Fibroblast of villous mesenchyme (primary cell): ENCODE measurements around the gene HAGHL. TPM values are rescaled to one million over a fixed set of nuclear protein-coding genes. Genes with fewer than 3 reads are reported as not detected.
A peak's percentile ranks its signal among the peaks of the same experiment; 100 is the strongest.

Source experiments
- DNase-seq: peaks from one replicate; pipeline ENCODE4 v3.0.0-alpha.2; 2010; ENCODE audit warnings: low read depth
- H3K4me3 ChIP-seq: 2 replicates; pipeline ENCODE4 v1.5.1; 2011; ENCODE audit warnings: low read depth, mild to moderate bottlenecking, low read length
- total RNA-seq: library from RNA; depleted of rRNA; stranded (reverse); fragments of >200 nt; gene quantifications from 2 replicates; pipeline ENCODE4 v1.2.3, GENCODE V29; 2012
- TF ChIP-seq, protein P1 (sequence below): IDR thresholded peaks from 2 replicates; pipeline ENCODE4 v1.5.1; 2012; ENCODE audit warnings: low read depth, mild to moderate bottlenecking, low read length; ENCODE audit not compliant: insufficient read depth

Gene HAGHL
- total RNA-seq, 1 donor = 14.7 TPM

DNA sequence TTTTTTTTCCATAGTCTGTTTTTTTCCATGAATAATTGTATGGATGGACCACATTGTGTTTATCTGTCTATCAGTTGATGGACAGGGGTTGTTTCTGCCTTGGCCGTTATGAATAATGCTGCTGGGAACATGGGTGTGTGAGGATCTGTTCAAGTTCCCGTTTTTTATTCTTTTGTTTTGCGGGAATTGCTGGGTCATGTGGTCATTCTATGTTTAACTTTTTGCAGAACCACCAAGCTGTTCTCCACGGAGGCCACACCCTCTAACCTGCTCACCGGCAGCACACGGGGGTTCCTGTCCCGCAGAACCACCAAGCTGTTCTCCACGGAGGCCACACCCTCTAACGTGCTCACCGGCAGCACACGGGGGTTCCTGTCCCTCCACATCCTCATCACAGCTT, 27.8 kb downstream of the HAGHL start:
- DNase-seq = no peak
- no peak overlapping the region for H3K4me3 ChIP-seq
- TF ChIP-seq, protein P1, sequence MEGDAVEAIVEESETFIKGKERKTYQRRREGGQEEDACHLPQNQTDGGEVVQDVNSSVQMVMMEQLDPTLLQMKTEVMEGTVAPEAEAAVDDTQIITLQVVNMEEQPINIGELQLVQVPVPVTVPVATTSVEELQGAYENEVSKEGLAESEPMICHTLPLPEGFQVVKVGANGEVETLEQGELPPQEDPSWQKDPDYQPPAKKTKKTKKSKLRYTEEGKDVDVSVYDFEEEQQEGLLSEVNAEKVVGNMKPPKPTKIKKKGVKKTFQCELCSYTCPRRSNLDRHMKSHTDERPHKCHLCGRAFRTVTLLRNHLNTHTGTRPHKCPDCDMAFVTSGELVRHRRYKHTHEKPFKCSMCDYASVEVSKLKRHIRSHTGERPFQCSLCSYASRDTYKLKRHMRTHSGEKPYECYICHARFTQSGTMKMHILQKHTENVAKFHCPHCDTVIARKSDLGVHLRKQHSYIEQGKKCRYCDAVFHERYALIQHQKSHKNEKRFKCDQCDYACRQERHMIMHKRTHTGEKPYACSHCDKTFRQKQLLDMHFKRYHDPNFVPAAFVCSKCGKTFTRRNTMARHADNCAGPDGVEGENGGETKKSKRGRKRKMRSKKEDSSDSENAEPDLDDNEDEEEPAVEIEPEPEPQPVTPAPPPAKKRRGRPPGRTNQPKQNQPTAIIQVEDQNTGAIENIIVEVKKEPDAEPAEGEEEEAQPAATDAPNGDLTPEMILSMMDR = no peak

DNA sequence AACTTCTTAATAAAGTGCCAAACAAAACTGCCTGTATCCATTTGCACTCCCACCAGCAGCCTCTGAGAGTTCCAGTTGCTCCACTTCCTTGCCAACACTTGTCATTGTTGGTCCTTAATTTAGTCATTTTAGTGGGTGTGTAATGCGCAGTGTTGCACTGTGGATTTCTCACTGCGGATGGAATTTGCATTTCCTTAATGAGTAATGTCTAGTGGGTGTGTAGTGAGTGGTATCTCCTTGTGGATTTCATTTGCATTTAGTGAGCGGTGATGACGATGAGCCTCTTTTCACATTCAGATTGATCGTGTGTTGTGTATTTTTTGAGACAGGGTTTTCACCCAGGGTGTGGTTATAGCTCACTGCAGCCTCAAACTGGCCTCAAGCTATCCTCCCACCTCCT, 29.5 kb downstream of the HAGHL start:
- TF ChIP-seq, protein P1 = no peak
- no peak for DNase-seq
- H3K4me3 ChIP-seq = no peak overlapping the region

DNA sequence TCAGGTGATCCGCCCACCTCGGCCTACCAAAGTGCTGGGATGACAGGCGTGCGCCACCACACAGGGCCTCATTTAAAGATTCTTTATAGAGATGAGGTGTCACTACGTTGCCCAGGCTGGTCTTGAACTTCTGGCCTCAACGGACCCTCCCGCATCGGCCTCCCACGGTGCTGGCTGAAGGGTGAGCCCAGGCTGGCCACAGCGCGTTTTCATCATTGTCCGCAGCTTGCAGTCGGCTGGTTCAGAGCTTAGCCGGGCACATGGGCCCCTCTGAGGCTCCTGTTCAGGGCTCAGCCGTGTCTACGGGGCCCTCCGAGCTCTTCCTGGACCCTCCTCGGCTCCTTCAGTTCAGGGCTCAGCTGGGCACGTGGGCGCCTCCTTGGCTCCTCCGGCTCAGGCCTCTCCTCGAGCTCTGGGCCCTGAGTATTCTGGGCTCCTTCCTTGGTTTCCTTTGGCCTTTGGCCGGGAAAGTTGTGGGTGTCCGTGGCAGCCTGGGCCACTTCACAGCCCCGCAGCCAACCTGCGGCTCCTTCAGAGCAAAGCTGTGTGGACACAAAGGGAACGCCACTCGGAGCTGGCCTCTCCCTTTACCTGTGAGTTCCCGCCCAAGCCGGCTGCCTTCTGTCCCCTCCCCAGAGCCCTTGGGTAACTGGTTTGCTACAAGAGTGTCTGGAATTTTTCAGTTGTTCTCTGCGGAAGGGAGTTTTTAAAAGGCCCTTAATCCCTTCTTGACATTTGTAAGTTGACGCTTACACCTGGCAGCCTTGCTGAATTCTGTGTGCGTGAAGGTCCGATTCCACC, 32.4 kb downstream of the HAGHL start:
- H3K4me3 ChIP-seq = no peak overlapping the region
- TF ChIP-seq, protein P1 = no peak
- no peak for DNase-seq

DNA sequence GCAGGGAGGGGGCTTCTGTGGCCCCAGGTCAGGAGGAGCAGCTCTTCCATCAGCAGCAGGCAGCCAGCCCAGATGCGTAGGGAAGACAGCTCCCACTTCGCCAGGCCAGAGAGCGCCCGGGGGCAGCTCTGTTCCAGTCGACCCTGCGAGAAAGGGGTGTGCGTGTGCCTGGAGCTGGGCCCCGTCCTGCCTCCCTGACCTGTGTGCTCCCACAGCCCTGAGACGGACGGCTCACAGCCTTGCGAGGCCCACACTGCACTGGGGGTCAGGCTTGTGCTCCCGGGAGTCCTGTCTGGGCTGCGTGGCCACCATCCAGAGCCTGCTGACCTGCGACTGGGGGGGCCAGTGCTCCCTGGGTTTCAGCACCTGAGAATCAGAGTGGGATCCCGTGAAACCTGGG, 33.2 kb downstream of the HAGHL start:
- no peak for DNase-seq
- TF ChIP-seq, protein P1 = no peak
- H3K4me3 ChIP-seq = no peak overlapping the region

DNA sequence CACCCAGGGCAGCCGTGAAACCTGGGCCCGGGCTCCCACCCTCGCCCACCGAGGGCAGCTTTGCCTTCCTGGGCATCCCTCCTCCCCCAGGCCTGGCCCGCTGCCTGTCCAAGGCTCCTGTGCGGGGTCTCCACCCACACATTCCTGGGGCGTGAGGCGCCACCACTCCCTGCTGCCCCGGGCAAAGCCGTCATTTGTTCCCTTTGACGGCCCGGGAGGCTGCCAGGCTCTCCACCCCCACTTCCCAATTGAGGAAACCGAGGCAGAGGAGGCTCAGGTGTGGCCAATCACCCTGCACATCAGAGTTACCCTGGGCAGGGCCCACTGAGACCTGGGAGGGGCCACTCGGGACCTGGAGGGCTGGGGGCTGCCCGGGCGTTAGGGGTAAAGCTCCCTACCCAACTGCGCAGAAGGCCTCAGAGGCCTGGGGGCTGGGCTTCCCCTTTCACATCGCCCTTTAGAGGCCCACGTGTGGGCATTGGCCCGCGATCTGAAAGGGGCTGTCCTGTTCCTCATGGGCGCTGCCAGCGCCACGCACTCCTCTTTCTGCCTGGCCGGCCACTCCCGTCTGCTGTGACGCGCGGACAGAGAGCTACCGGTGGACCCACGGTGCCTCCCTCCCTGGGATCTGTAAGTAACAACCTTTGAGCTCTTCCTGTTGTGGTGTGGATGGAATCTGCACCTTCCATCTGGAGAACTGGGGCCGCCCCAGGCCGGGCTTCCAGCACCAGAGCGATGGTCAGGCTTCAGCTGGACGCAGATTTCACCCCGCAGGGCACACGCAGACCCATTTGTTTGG, 33.8 kb downstream of the HAGHL start, which contains the start of gene MSLN:
Gene MSLN, plus strand, starts transcription at position 190 of the 799 bp plus-strand sequence. CDS start 1,947 bp downstream, outside the sequence.
- DNase-seq = peak; percentile 12
- TF ChIP-seq, protein P1 = no peak
- H3K4me3 ChIP-seq = no peak within 1 kb of the TSS

DNA sequence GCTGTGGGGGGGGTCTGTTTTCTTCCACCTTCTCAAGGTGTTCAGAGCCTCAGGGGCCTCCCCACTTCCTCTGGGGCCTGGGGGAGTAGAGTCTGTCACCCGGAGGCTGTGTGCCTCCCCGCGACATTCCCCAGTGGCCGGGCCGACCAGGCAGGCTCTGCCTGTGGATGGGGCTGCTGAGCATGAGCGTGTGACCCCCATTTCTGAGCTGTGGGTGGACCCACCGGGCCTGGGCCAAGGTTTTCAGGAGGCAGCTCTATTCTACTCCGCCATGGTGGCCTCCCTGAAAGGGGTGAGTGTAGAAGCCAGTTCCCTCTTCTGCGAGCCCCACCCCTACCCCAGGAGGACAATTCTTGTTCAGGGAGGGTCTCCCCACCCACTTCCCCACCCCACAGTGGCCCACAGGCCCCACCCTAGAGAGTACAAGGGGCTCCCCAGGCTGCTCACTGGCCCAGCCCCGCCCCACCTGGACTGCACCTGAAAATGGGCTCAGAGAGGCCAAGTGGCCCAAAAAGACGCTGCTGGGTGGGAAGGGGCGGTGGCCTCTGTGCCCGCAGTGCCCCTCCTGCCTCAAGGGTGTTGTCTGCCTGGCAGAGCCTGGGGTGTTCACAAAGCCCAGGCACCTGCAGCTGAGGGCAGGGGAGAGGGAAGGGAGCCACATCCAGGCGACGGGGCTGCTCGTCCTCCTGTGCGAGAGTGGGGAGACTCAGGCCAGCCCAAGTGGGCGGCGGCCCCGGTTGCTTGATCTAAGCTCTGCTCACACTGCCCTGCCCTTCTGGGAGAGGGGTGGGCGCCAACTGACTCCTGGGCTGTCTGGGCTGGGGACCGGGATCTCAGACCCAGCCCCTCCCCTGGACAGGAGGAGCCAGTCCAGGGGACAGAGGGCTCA, 35.0 kb downstream of the HAGHL start:
- H3K4me3 ChIP-seq = no peak overlapping the region
- no peak for DNase-seq
- TF ChIP-seq, protein P1 = no peak
